K562 treated with DMSO at 1 percent for 24 hours (cell line): ENCODE data around the gene GJA1. TPM values are rescaled to one million over a fixed set of nuclear protein-coding genes. Genes with fewer than 3 reads are reported as not detected.

Experiments used
- total RNA-seq: library from RNA; unstranded; fragments of 300-600 nt; gene quantifications from 2 replicates; pipeline ENCODE4 v1.2.3, GENCODE V29; 2022; ENCODE audit warnings: low read depth; ENCODE audit not compliant: insufficient read depth

The GJA1 gene
- not detected in 2 replicates for total RNA-seq

GRCh38 chr6:121435444-121436069 is at the start of gene GJA1:
Gene GJA1, plus strand, starts transcription at chr6:121435646. Its CDS starts 11,202 bp downstream, at chr6:121446848.

Other genes with a start within 250 kb of the GJA1 start
- gene TBC1D32, start 101.2 kb upstream of the GJA1 start, total RNA-seq, result 3.6 and 5.4 TPM in 2 replicates